ENCODE measurements around the gene ATG10. TPM values are rescaled to one million over a fixed set of nuclear protein-coding genes. Genes with fewer than 3 reads are reported as not detected.

ATG10 gene
- total RNA-seq, 4 donors from 2014 or later = 8.4 to 10.6 TPM; not detected in 2

DNA sequence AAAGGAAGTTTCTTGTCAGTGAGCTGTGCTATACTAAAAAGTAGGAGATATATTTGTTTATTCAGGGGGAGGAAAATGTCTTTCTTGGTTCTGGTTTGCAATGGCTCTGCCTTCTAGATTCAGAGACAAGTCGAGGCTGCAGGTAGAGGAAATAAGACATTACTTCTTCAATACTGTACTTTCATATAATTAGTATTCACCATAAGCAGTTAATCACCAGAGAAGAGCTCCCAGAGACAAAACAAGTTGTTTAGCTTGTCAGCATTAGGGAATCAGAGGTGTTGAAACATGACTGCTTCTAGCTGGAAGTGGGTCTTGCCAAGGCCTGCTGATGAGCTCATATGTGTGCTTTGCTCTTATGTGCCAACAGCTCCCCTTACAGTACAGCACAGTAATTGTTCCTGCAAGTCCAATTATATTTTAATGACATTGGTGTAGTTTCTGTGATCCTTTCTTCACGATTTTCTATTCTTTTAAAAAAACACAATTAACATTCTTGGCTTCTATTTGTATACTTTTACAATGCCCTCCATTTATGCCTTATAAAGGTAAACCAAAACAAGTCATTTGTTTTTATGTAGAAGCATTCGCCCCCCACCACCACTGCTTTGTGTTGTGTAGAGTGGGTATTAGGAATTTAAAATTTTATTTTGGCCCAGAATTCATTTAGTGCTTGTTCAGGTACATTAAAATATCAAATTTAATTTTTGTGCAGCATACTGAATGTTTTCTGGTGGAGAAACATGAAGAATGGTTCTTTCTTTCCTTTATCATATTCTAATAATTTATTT lies 194.1 kb downstream of the ATG10 start:
- no peaks in the 10 kb centered on the region for H3K27me3 ChIP-seq
- TF ChIP-seq, protein P1, sequence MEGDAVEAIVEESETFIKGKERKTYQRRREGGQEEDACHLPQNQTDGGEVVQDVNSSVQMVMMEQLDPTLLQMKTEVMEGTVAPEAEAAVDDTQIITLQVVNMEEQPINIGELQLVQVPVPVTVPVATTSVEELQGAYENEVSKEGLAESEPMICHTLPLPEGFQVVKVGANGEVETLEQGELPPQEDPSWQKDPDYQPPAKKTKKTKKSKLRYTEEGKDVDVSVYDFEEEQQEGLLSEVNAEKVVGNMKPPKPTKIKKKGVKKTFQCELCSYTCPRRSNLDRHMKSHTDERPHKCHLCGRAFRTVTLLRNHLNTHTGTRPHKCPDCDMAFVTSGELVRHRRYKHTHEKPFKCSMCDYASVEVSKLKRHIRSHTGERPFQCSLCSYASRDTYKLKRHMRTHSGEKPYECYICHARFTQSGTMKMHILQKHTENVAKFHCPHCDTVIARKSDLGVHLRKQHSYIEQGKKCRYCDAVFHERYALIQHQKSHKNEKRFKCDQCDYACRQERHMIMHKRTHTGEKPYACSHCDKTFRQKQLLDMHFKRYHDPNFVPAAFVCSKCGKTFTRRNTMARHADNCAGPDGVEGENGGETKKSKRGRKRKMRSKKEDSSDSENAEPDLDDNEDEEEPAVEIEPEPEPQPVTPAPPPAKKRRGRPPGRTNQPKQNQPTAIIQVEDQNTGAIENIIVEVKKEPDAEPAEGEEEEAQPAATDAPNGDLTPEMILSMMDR (IDR thresholded peaks at IDR 0.05) = peak; percentile 65 to 69 (median 68)
- TF ChIP-seq POLR2A (IDR thresholded peaks at IDR 0.05) (no peak), EP300 (IDR thresholded peaks at IDR 0.05; ENCODE audit: low read depth) (no peak), POLR2AphosphoS5 (IDR thresholded peaks at IDR 0.05) (peak in 2 of 3 donors; percentile 42 to 50)
- H3K9me3 ChIP-seq = no peaks in the 10 kb centered on the region
- peaks cover 4 to 26% (median 8%) of the 10 kb centered on the region in 4 donors for H3K4me1 ChIP-seq
- peak; percentile 61 for DNase-seq
- no peaks in the 10 kb centered on the region for H3K36me3 ChIP-seq
- WGBS, 2 donors (ENCODE audit: low coverage in 1 of 2) = 45 to 46% methylated on average over 2 to 3 of the region's 3 CpGs
- peak overlapping the region; percentile 45 to 65 (median 56) for H3K27ac ChIP-seq
- intact Hi-C loops (cut with DNase I; ENCODE audit: low total_unique reads) = no loop called here
- no peak overlapping the region for H3K4me3 ChIP-seq
- in situ Hi-C loops (cut with MboI; ENCODE audit: low pct_ligation_motif_present in 1 of 4, low pct_unique_long_range_greater_than_20kb in 1 of 4, low sequenced_read_pairs in 3 of 4) = loop anchor here in 2 of 4 donors (10.0 to 25.0 kb wide), 3 partner anchors 311 to 654 kb away; no protein-coding TSS in a partner anchor

- peaks cover 4 to 26% (median 8%) of the 10 kb centered on the region in 4 donors for H3K4me1 ChIP-seq
- H3K4me3 ChIP-seq = no peak overlapping the region
- no peak overlapping the region for H3K27ac ChIP-seq
- no peak for DNase-seq
- 52 to 62% methylated on average over 3 of the region's 3 CpGs for WGBS, 2 donors (ENCODE audit: low coverage in 1 of 2)
- H3K9me3 ChIP-seq = no peaks in the 10 kb centered on the region
- no peaks in the 10 kb centered on the region for H3K27me3 ChIP-seq
- in situ Hi-C loops (cut with MboI; ENCODE audit: low pct_ligation_motif_present in 1 of 4, low pct_unique_long_range_greater_than_20kb in 1 of 4, low sequenced_read_pairs in 3 of 4) (loop anchor here in 2 of 4 donors (10.0 to 25.0 kb wide), 3 partner anchors 313 to 655 kb away; no protein-coding TSS in a partner anchor), intact Hi-C loops (cut with DNase I; ENCODE audit: low total_unique reads) (no loop called here)
- TF ChIP-seq POLR2A (IDR thresholded peaks at IDR 0.05) (no peak), POLR2AphosphoS5 (IDR thresholded peaks at IDR 0.05) (no peak), EP300 (IDR thresholded peaks at IDR 0.05; ENCODE audit: low read depth) (no peak)
- TF ChIP-seq, protein P1 (IDR thresholded peaks at IDR 0.05) = no peak
- H3K36me3 ChIP-seq = no peaks in the 10 kb centered on the region
Observed at GRCh38 chr5:82167372-82167935, 195.6 kb downstream of the ATG10 start.

DNA sequence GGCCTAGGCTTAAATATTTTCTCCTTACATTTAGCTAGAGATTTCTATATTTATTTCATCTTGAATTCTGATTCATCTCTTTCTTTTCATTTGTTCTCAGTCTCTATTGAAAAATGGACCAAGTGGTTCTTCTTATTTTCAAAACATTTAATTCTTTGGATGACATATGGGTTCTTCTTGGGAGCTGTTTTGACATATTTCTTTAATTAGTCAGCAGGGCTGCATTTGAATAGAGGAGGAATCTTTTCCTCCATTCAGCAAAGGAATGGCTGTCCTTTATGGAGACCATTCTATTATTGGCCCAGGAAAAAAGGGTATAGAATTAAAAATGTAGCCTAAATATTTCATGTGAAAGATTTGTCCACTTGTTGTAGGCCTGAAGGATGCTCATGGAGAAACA lies 196.5 kb downstream of the ATG10 start:
- no peaks in the 10 kb centered on the region for H3K36me3 ChIP-seq
- H3K4me1 ChIP-seq = peaks cover 4 to 26% (median 8%) of the 10 kb centered on the region in 4 donors
- no peaks in the 10 kb centered on the region for H3K9me3 ChIP-seq
- TF ChIP-seq, protein P1 (IDR thresholded peaks at IDR 0.05) = no peak
- TF ChIP-seq EP300 (IDR thresholded peaks at IDR 0.05; ENCODE audit: low read depth) (no peak), POLR2AphosphoS5 (IDR thresholded peaks at IDR 0.05) (no peak), POLR2A (IDR thresholded peaks at IDR 0.05) (no peak)
- intact Hi-C loops (cut with DNase I; ENCODE audit: low total_unique reads) = no loop called here
- H3K27ac ChIP-seq = no peak overlapping the region
- no peak overlapping the region for H3K4me3 ChIP-seq
- in situ Hi-C loops (cut with MboI; ENCODE audit: low pct_ligation_motif_present in 1 of 4, low pct_unique_long_range_greater_than_20kb in 1 of 4, low sequenced_read_pairs in 3 of 4) = loop anchor here in 2 of 4 donors (10.0 to 25.0 kb wide), 3 partner anchors 313 to 656 kb away; no protein-coding TSS in a partner anchor
- DNase-seq = no peak
- H3K27me3 ChIP-seq = no peaks in the 10 kb centered on the region

DNA sequence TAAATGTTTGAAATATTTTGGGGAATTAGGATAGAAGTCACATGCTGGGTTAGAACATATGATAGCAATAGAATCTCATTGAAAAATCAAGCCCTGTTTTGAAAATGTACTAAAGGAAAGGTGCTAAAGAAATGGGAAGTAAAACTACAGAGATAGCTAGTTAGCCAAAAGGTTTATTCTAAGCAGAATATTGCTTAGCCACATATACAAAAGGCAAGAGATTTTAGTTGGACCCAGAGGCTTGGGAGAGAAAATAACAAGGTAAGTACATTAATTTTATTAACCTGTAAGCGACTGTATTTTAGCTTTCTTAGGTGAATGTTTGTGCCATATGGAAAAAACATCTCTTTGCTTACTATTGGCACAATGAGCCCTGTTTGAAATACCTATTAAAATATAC lies 198.1 kb downstream of the ATG10 start:
- no peak for DNase-seq
- in situ Hi-C loops (cut with MboI; ENCODE audit: low pct_ligation_motif_present in 1 of 4, low pct_unique_long_range_greater_than_20kb in 1 of 4, low sequenced_read_pairs in 3 of 4) = loop anchor here in 2 of 4 donors (10.0 to 25.0 kb wide), 3 partner anchors 315 to 658 kb away; no protein-coding TSS in a partner anchor
- TF ChIP-seq EP300 (IDR thresholded peaks at IDR 0.05; ENCODE audit: low read depth) (no peak), POLR2AphosphoS5 (IDR thresholded peaks at IDR 0.05) (no peak), POLR2A (IDR thresholded peaks at IDR 0.05) (no peak)
- TF ChIP-seq, protein P1 (IDR thresholded peaks at IDR 0.05) = no peak
- H3K36me3 ChIP-seq = no peaks in the 10 kb centered on the region
- H3K4me3 ChIP-seq = no peak overlapping the region
- no peaks in the 10 kb centered on the region for H3K27me3 ChIP-seq
- no peaks in the 10 kb centered on the region for H3K9me3 ChIP-seq
- 90 to 92% methylated on average over 1 of the region's 1 CpG for WGBS, 2 donors (ENCODE audit: low coverage in 1 of 2)
- H3K27ac ChIP-seq = no peak overlapping the region
- H3K4me1 ChIP-seq = peaks cover 4 to 14% (median 6%) of the 10 kb centered on the region in 4 donors
- intact Hi-C loops (cut with DNase I; ENCODE audit: low total_unique reads) = no loop called here

Data from transverse colon (tissue), 4 donors.